ENCODE data around the gene ZFYVE21.

ZFYVE21 gene

GRCh38 chr14:103732868-103733620 is 17.4 kb downstream of the ZFYVE21 start:
- DNase-seq (ENCODE audit: low read depth in 1 of 2, low spot score in 1 of 2): peak; percentile 62 to 79
- in situ Hi-C loops (cut with HindIII; ENCODE audit: low pct_unique_long_range_greater_than_20kb, low sequenced_read_pairs): no loop called here
- no peak for TF ChIP-seq JUND (IDR thresholded peaks at IDR 0.05; ENCODE audit: low read depth)

- no peak for DNase-seq (ENCODE audit: low read depth in 1 of 2, low spot score in 1 of 2)
- in situ Hi-C loops (cut with HindIII; ENCODE audit: low pct_unique_long_range_greater_than_20kb, low sequenced_read_pairs): no loop called here
- no peak for TF ChIP-seq JUND (IDR thresholded peaks at IDR 0.05; ENCODE audit: low read depth)
Measured at GRCh38 chr14:103733651-103734050, 18.0 kb downstream of the ZFYVE21 start.

GRCh38 chr14:103734081-103734888 is 18.7 kb downstream of the ZFYVE21 start:
- no peak for DNase-seq (ENCODE audit: low read depth in 1 of 2, low spot score in 1 of 2)
- in situ Hi-C loops (cut with HindIII; ENCODE audit: low pct_unique_long_range_greater_than_20kb, low sequenced_read_pairs): no loop called here
- no peak for TF ChIP-seq JUND (IDR thresholded peaks at IDR 0.05; ENCODE audit: low read depth)

GRCh38 chr14:103735022-103735421 is 19.4 kb downstream of the ZFYVE21 start:
- in situ Hi-C loops (cut with HindIII; ENCODE audit: low pct_unique_long_range_greater_than_20kb, low sequenced_read_pairs): no loop called here
- no peak for TF ChIP-seq JUND (IDR thresholded peaks at IDR 0.05; ENCODE audit: low read depth)
- DNase-seq (ENCODE audit: low read depth in 1 of 2, low spot score in 1 of 2): no peak

- peak in 1 of 2 experiments; percentile 37 for DNase-seq (ENCODE audit: low read depth in 1 of 2, low spot score in 1 of 2)
- in situ Hi-C loops (cut with HindIII; ENCODE audit: low pct_unique_long_range_greater_than_20kb, low sequenced_read_pairs): no loop called here
- no peak for TF ChIP-seq JUND (IDR thresholded peaks at IDR 0.05; ENCODE audit: low read depth)
Measured at GRCh38 chr14:103735439-103735814, 19.8 kb downstream of the ZFYVE21 start.

- DNase-seq (ENCODE audit: low read depth in 1 of 2, low spot score in 1 of 2): peak; percentile 78 to 96
- no peak for TF ChIP-seq JUND (IDR thresholded peaks at IDR 0.05; ENCODE audit: low read depth)
- in situ Hi-C loops (cut with HindIII; ENCODE audit: low pct_unique_long_range_greater_than_20kb, low sequenced_read_pairs): no loop called here
Measured at GRCh38 chr14:103735815-103736545, 20.4 kb downstream of the ZFYVE21 start.

GRCh38 chr14:103736546-103737431 is 21.2 kb downstream of the ZFYVE21 start:
- DNase-seq (ENCODE audit: low read depth in 1 of 2, low spot score in 1 of 2): peak in 1 of 2 experiments; percentile 40
- TF ChIP-seq JUND (IDR thresholded peaks at IDR 0.05; ENCODE audit: low read depth): no peak
- in situ Hi-C loops (cut with HindIII; ENCODE audit: low pct_unique_long_range_greater_than_20kb, low sequenced_read_pairs): no loop called here

GRCh38 chr14:103737432-103738045 is 21.9 kb downstream of the ZFYVE21 start:
- DNase-seq (ENCODE audit: low read depth in 1 of 2, low spot score in 1 of 2): no peak
- in situ Hi-C loops (cut with HindIII; ENCODE audit: low pct_unique_long_range_greater_than_20kb, low sequenced_read_pairs): no loop called here
- no peak for TF ChIP-seq JUND (IDR thresholded peaks at IDR 0.05; ENCODE audit: low read depth)

- no peak for DNase-seq (ENCODE audit: low read depth in 1 of 2, low spot score in 1 of 2)
- TF ChIP-seq JUND (IDR thresholded peaks at IDR 0.05; ENCODE audit: low read depth): no peak
- in situ Hi-C loops (cut with HindIII; ENCODE audit: low pct_unique_long_range_greater_than_20kb, low sequenced_read_pairs): no loop called here
Measured at GRCh38 chr14:103738166-103738565, 22.6 kb downstream of the ZFYVE21 start.

- TF ChIP-seq JUND (IDR thresholded peaks at IDR 0.05; ENCODE audit: low read depth): no peak
- in situ Hi-C loops (cut with HindIII; ENCODE audit: low pct_unique_long_range_greater_than_20kb, low sequenced_read_pairs): no loop called here
- no peak for DNase-seq (ENCODE audit: low read depth in 1 of 2, low spot score in 1 of 2)
Measured at GRCh38 chr14:103738701-103739451, 23.3 kb downstream of the ZFYVE21 start.

- in situ Hi-C loops (cut with HindIII; ENCODE audit: low pct_unique_long_range_greater_than_20kb, low sequenced_read_pairs): no loop called here
- no peak for DNase-seq (ENCODE audit: low read depth in 1 of 2, low spot score in 1 of 2)
- no peak for TF ChIP-seq JUND (IDR thresholded peaks at IDR 0.05; ENCODE audit: low read depth)
Measured at GRCh38 chr14:103739466-103739792, 23.8 kb downstream of the ZFYVE21 start.
